CD4-positive, alpha-beta T cell treated with Interleukin-6 at 100 ng/mL for 8 hours (primary cell): ENCODE results near the gene MAST4.

Source experiments
- DNase-seq: peaks from one replicate; pipeline ENCODE4 v3.0.0-alpha.2; 2020; ENCODE audit warnings: mixed read lengths, low spot score

Gene MAST4

GRCh38 chr5:66701244-66701643 is 105.1 kb downstream of the MAST4 start:
- no peak for DNase-seq

- no peak for DNase-seq
Observed at GRCh38 chr5:66702426-66702825, 106.2 kb downstream of the MAST4 start.

- no peak for DNase-seq
Observed at GRCh38 chr5:66704790-66705425, 108.7 kb downstream of the MAST4 start.

GRCh38 chr5:66708368-66708767 is 112.2 kb downstream of the MAST4 start:
- DNase-seq, result no peak

DNA sequence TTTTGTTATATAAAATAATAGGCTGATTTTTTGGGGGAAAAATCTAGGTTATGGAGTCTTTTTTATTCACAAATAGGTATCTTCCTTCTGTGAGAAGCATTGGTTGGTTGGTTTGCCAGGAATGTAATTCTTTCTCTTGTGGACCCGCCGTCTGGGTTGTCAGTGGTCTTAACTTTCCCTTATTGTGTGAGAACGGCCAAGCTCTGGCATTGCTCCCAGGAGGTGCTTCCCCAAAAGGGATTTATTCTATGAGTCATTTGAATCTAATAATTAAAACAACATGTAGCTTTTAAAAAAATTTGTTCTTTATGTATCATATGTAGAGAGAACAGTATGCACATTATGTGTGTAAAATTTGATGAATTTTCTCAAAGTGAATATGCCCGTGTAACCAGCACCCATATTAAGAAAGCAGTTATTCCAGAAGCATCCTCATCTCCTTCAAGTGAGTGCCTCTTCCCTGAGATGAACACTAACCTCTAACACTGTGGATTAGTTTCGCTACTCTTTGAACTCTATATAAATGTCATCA is 114.4 kb downstream of the MAST4 start:
- no peak for DNase-seq

- DNase-seq, result no peak
Observed at GRCh38 chr5:66713998-66714397, 117.8 kb downstream of the MAST4 start.

DNA sequence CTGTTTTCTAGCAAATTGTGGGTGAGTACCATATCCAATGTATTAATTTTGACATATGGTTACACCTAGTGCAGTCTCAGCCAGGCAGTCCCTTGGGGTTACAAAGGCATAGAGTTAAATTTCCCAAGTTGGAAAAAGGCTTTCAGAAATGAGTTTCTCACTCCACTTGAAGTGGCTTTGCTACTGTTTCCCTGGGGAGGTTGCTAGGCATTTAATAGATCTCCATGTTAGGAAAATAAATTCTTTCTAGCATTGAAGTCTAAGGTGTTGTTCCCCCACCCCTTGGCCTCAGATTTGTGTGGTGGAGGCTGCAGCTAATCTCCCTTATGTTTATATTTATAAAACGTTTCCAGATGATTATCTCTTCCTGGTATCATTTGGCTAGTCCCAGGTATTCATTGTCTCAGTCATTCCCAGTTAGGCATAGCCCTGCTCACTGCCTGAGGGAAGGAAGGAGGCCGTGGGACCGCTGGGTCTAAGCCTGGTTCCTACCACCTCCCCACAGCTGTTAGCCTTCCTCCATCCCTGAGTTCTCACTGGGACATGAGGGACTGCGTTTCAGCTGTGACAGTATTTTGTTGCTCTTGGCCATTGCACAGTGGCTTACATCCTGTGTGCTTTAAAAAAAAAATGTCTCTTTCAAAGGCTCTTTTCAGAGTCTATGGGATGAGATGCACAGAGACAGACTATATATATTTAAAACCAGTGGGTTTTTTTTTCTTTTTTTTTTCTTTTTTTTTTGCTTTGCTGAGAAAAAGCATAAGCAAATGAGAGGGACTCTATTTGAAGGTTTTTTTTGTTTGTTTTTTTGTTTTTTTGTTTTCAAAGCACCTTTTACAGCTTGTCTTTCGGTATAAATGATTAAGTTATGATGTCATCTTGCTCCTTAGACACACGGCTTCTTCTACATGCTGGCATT is 121.5 kb downstream of the MAST4 start:
- no peak for DNase-seq

GRCh38 chr5:66718374-66719002 is 122.3 kb downstream of the MAST4 start:
- DNase-seq, result no peak

DNA sequence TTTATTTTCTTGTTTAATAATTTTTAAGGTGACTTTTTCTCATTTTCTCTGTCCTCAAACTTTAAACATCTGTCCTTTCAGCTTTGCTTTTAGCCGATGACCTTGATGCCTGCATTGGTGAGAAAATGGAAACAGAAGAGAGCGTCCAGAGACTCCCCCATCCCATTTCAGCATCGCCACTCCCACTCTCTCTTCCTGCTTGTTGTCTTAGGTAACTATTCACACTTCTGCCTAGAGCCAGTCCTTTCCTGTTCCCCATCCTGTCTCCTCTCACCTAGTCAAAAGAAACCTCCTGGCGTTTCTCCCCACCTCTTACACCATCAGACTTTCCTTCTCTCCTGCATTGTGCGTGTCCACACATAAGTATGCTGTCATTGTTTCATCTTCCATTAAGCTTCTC is 124.6 kb downstream of the MAST4 start:
- DNase-seq, result no peak

DNA sequence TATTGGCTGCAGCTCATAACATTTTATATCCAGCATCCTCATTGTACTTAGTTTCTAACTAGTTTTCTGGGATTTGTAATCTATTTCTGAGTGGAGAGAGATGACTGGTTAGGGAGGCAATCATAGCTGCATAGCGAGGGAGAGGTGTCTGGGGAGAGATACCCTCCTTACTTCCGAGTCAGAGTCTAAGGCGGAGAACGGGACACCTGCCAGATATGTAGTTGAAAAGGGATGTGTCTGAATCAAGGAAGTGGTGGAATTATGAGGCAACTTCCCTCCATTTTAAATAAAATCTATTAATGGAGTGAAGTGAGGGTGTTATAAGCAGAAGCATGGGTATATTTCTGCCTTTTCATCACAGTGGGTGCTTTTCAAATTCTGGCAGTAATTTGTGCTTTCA is 126.5 kb downstream of the MAST4 start:
- no peak for DNase-seq

- DNase-seq, result no peak
Observed at GRCh38 chr5:66724349-66725139, 128.4 kb downstream of the MAST4 start.

DNA sequence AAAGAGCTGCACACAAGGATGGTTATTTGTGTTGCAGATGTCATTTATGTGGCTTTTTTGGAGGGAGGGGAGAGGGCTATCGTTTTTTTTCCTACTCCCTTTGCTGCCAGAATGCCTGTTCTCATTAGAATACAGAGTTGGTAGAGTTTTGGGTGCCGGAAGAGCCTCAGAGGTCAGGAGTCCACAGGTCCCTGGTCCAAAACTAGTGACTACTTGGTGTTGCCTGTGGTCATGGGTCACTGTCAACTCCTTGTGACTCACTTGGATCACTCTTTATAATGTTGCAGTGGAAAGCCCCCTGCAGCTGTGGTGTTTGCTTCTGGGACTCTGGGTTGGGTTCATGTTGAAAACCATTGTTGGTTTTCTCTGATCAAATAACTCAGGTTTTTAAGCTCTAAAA is 131.4 kb downstream of the MAST4 start:
- DNase-seq, result no peak

DNA sequence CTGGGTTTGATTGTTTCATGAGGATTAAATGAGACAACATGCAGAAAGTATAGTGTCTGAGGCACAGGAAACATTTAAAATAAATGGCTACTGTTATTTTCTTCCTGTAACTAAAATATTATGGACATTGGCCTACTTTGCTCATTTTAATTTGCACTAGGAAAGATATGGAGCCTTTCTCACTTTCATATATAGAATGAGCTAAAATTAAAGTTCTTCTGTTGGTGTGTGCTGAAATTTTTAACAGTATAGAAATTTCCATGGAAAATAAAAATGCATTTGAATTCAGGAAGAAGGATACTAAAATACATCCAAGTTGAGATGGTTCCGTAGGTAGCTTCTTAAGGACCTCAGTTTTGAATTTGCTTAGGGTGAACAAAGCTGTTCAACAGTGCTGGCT is 131.9 kb downstream of the MAST4 start:
- no peak for DNase-seq

- DNase-seq, result no peak
Observed at GRCh38 chr5:66737096-66737495, 140.9 kb downstream of the MAST4 start.

GRCh38 chr5:66738136-66738535 is 141.9 kb downstream of the MAST4 start:
- DNase-seq, result no peak

GRCh38 chr5:66739021-66739420 is 142.8 kb downstream of the MAST4 start:
- no peak for DNase-seq

DNA sequence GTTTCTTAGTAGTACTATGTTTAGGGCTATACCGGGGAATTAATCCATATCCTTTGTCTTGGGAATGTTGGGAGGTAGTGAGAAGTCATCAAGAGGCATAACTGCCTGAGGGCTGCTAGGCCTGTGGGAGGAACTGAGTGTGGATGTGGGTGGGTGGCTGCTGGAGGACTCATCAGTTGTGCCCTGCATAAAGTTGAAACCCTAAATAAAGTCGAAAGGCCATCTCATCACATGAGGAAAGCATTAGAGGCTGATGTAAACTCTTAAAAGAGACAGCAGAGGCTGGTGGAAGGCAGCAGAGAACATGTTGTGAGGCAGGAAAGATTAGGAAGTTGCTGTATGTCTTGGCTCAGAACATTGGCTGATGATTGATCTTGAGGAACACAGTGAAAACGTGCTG is 143.8 kb downstream of the MAST4 start:
- DNase-seq, result no peak

GRCh38 chr5:66741394-66741793 is 145.2 kb downstream of the MAST4 start:
- DNase-seq, result no peak

DNA sequence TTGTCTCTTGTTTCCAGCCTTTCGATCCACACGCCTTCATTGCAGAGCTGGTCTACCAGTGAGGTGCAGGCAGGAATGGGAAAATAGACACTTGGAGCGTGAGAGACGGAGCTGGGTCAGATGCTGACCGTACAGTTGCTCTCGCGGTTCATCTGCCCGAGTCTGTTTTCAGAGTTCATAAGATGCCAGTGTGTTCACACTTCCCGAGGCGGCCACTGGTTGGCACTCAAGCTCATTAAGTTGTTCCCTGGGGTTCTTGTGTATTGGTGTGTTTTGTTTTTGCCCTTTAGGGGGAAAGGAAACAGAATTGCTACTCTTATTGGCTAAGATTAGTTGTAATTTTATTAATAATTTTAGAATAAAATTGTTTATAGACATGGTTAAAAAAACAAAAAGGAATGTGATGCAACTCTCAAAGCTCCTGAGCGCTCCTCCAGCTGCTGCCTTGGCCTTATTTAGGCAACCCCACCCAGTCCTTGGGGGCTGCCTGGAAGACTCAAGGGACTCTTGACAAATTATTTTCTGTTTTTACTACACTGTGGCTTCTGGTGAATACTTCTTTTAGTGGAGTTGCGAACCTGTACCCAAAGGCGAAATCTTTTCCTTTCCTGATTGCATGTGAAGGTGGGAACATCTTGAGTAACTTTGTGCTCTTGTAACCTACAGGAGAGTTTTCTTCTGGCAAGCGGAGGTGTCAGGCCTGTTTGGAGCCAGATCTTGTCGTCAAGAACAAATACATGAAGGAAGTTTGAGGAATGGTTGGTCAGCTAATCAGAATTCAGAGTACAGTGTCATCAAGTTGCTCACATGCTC is 146.1 kb downstream of the MAST4 start:
- DNase-seq, result no peak

GRCh38 chr5:66742896-66743247 is 146.7 kb downstream of the MAST4 start:
- DNase-seq, result no peak

- DNase-seq, result no peak
Observed at GRCh38 chr5:66743344-66743743, 147.2 kb downstream of the MAST4 start.
